CD4-positive, alpha-beta T cell treated with Interleukin-1 beta for 1 hour (primary cell): ENCODE measurements around the gene GPX3.

Experiments
- DNase-seq, 2 donors: peaks; one replicate each; pipeline ENCODE4 v3.0.0-alpha.2; 2020 to 2022

GPX3 gene

DNA sequence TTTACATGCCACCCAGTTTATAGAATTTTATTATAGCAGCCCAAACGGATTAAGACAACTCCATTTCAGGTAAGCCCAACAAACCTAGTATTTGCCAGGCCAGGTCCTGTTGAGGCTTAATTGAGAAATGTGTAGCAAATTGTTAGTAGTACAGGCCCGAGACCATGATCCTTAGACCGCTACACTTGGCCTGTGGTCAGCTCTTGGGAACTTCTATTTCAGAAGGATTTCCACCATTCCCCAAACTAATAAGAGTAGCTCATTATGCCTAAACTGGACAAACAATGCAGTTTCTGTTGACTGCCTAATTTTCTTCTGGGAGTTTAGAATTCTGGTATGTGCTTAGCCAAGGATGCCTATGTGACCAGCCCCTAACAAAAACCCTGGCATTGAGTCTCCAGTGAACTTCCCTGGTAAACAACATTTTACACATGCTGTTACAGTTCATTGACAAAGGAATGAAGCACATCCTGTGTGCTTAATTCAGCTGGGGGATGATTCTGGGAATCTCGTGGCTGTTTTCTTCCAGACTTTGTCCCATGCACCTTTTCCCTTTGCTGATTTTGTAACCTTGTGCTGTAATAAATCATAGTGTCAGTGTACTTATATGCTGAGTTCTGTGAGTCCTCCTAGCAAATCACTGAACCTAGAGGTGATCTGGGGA is 5.6 kb upstream of the GPX3 start:
- DNase-seq, result no peak

DNA sequence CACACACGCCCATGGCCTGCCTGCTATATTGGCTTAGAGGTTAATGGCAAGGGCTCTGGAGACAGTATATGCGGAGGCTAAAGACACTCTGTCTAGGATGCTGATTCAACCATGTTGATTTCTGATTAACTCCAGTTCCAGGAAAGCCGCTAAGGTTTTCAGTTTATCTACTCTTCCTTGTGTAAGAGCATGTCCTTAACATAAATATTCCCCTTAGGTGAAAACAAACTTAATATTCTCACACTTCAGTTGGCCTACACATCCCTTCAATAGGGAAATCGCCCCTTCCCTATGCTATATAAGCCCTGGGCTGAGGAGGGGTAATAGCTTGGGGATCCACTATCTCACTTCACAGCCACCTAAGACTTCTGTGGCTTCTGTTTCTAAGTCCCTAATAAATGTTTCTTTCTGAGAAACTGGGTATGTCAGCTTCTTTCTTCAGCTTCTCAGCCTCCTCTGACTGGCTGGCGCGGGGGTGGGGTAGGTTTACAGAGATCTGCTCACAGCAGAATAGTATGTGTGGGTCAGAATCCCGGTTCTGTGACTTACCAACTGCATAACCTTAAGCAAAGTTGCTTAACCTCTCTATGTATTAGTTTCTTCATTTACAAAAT is 4.3 kb upstream of the GPX3 start:
- DNase-seq, result no peak

DNA sequence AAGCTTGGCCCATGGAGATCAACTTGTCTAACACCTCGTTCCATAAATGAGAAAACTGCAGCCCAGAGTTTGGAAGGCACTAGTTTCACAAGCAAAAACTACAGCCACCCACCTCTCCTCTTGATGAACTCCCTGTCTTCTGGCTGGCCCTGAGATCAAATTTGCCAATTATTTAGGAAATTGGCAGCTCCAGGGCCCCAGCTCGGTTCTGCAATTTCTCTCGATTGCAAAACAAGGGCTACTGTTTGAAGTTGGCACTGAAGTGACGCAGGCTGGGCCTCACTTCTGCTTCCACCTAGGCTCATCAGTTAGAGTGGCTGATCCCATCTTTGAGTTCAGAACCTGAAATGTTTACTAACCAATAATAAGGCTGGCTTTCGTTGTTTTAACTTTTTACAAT is 3.7 kb upstream of the GPX3 start:
- DNase-seq, result peak; percentile 14 to 55

DNA sequence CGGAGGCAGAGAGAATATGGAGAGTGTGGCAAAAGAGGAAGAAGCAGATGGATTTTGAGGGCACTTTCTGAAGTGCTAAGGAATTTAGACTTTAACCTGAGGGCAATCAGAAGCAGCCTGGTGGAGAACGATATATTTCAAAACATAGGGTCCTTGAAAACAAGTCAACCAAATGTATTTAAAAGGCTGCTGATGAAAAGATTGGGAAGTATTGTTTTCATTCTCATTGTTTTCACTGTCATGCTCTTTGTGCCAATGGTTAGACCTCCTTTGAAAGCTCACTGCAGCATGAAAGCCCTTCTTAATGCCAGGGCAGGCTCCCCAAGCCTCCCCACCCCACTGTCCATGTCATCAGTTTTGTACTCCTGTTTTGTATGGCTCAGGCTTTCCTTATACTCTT is 2.5 kb upstream of the GPX3 start:
- no peak for DNase-seq

DNA sequence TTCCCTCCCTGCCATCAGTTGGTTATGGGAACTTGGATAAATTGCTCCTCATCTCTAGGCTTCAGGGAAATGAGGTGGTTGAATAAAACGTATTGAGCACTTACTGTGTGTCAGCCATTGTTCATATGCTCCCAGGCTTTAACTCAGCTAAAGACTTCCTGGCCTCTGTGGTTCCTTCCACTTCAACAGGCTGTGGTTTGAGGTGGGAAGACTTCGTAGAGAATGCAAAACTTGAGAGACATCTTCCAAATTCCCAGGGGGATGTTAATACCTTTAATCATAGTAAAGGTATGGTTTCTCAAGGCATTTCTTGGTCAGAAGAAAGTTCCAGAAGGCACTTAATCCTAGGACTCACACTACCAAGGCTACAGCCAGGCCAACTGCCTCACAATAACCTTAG is 1.5 kb upstream of the GPX3 start:
- no peak for DNase-seq

DNA sequence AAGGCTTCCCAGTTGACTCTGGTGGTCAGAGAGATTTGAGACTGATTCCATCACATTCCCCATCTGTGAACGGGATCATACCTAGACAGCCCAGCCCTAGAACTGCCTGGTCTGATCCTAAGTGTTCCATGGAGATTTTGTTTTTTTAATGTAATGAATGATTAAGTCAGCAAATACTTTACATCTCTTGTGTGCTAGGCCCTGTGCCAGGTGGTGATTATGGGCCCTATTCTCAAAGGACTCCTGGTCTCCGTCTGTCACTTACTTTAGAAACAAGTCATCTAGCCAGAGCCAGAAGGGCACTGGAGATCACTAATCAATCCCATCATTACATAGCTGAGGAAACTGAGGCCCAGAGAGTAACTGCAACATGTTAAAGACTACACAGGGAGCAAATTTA is 1.1 kb upstream of the GPX3 start:
- DNase-seq, result no peak

DNA sequence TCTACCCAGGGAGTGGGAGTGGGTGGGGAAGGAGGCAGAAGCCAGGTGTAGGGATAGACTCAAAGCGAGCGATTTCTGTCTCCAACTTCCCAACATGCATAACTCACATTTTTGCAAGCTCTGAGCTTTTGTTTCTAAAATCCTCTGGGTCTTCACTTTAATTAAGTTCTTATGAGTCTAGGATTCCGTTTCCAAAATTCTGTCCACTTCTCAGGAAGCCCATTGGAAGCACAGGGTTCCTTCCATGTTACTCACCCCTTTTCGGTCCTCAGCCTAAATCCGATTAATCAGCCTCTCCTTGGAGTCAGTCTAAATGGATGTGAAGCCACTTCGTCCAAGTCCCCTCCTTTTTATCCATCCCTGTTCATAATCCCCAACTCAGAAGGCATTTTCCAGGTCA is 1.4 kb downstream of the GPX3 start:
- no peak for DNase-seq

DNA sequence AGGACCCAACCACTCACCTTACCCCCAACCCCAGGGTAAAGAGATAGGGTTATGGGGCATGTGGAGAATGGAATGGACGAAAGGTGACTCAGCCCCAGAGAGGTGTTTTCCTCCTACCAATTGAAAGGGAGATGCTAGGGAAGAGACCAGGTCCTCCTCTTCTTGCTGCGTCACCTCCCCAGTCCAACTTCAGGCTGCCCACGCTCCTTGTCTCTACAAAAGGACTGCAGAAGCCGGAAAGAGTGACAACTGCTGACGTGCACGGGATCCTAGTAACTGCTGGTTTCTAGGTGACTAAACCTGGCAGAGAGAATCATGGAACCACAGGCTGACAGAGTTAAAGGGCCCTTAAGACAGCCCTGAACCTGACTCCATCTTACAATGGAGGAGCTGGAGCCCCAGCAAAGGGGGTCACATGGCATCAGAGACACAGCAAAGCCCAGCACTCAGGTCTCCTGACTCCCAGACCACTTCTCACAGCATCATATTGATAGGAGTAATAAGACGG is 2.2 kb downstream of the GPX3 start:
- DNase-seq, result no peak

DNA sequence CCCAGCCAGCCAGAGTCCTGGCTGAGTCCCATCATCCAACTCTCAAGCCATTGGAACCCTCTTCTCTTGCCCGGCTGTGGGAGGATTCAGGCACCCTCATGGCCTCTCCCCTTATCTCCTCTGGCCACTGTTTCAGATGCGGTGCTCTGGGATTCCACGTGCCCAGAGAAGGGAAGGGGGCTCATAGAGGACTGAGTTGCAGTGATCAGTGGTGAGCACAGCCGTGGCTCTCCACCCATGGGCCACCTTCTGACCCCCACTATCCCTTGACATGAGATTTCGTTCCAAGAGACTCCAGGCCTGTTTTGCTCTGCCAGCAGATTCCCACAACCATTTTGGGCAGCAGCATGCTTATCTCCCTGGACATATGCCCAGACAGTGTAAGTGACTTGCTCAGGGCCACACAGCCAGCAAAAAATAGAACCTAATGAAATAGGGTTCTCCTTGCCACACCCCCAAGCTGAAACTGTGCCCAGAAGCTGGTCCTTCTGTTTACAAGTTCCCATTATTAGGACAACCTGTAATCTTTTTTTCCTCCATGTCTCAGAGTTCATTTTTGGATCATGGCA is 2.7 kb downstream of the GPX3 start:
- no peak for DNase-seq

DNA sequence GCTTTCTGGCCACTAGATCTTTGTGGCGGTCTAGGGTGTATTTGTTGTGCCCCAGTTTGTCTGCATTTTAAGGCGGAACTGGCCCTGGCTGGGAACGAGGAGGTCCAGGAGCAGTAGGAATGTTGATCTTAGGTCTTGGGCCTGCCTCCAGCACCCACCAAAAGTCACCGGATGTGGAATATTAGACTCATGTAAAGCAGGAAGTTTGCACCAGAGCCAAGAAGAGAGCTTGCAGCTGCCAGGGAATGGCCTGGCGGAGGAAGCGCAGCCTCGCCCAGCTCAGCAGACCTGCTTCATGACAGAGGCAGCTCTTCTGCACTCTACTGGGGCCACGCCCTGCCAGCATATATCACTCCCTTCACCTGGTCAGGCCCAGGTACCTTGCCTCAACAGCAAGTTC is 3.3 kb downstream of the GPX3 start:
- no peak for DNase-seq

DNA sequence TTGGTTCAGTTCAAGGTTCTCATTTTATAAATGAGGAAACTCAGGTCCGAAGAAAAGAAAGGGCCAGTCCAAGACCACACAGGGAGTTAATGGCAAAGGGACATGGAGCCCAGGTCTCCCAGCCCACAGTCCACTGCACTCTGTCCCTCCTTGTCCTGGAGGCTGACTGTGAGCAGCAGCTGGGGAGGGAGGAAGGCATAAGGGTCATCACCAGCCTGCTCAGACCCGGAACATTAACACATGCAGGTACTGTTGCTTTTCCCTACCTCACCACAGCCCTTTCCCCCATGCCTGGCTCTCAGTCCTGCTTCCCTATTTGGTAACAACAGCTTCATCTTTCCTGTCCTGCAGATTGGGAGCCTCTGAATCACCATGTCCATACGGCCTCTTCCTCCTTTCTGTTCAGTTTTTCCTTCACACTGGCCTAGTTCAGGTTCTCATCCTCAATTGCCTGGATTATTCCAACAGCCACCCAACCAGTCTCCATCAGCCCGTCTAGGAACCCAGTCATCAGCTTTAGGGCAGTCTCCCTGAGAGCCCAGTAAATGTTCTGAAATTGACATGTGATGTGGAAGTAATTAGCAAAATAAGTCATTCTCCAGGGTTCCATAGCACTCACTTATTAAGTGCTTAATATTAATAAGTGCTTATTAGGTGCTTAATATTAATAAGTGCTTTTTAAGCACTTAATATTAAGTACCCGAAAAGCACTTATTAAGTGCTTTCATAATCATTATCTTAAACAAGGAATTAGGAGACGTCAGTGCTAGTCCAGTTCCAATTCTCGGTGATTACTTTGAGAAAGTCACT is 4.3 kb downstream of the GPX3 start:
- DNase-seq, result no peak

DNA sequence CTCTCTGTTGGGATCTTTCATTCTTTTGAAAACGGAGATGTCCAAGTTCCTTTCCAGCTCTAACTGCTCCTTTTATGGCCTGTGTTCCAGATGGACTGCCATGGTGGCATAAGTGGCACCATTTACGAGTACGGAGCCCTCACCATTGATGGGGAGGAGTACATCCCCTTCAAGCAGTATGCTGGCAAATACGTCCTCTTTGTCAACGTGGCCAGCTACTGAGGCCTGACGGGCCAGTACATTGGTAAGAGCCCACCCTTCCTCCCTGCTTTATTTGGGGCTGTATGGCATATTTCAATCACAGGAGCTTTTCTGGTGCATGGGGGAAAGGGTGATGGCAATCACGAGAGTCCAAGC is 4.8 kb downstream of the GPX3 start:
- DNase-seq, result no peak

DNA sequence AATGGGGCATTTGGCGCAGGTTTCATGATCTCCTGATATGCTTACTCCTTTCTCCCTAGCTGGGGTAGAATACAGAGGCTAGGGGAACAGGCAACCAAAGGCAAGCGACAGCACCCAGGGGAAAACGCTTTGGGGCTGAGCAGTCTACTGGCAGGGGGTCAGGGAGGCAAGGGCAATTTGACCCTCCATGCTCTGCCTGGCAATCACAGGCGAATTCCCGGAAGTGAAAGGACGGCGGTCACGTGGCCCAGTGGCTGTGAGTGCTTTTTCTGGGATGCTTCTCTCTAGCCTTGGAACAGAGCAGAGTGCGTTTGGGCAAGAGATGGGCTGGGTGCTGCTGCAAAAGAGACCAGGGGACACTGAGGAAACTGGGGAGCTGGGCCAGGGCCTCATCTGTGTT is 5.7 kb downstream of the GPX3 start:
- DNase-seq, result no peak

DNA sequence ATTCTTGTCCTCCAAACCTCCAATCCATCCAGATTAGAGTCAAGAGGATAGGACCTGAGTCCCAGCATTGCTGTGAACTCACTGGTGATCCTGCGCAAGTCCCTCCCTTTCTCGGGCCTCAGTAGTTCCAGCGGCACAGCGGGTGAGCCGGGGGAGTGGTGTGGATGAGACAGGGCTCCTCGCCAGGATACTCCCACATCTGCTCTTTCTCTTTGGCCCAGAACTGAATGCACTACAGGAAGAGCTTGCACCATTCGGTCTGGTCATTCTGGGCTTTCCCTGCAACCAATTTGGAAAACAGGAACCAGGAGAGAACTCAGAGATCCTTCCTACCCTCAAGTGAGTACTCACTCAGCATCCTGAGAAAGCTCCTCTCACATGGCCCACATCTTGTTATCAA is 6.3 kb downstream of the GPX3 start:
- no peak for DNase-seq

DNA sequence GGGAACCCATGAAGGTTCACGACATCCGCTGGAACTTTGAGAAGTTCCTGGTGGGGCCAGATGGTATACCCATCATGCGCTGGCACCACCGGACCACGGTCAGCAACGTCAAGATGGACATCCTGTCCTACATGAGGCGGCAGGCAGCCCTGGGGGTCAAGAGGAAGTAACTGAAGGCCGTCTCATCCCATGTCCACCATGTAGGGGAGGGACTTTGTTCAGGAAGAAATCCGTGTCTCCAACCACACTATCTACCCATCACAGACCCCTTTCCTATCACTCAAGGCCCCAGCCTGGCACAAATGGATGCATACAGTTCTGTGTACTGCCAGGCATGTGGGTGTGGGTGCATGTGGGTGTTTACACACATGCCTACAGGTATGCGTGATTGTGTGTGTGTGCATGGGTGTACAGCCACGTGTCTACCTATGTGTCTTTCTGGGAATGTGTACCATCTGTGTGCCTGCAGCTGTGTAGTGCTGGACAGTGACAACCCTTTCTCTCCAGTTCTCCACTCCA is 7.6 kb downstream of the GPX3 start:
- no peak for DNase-seq

DNA sequence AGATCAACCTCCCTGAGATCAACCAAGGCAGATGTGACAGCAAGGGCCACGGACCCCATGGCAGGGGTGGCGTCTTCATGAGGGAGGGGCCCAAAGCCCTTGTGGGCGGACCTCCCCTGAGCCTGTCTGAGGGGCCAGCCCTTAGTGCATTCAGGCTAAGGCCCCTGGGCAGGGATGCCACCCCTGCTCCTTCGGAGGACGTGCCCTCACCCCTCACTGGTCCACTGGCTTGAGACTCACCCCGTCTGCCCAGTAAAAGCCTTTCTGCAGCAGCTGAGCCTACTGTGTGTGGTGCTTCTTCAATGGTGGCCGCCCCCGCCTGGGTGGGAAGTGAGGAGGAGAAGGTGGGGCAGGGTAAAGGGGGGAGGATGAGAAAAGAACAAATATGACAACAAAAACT is 8.3 kb downstream of the GPX3 start:
- DNase-seq, result no peak

DNA sequence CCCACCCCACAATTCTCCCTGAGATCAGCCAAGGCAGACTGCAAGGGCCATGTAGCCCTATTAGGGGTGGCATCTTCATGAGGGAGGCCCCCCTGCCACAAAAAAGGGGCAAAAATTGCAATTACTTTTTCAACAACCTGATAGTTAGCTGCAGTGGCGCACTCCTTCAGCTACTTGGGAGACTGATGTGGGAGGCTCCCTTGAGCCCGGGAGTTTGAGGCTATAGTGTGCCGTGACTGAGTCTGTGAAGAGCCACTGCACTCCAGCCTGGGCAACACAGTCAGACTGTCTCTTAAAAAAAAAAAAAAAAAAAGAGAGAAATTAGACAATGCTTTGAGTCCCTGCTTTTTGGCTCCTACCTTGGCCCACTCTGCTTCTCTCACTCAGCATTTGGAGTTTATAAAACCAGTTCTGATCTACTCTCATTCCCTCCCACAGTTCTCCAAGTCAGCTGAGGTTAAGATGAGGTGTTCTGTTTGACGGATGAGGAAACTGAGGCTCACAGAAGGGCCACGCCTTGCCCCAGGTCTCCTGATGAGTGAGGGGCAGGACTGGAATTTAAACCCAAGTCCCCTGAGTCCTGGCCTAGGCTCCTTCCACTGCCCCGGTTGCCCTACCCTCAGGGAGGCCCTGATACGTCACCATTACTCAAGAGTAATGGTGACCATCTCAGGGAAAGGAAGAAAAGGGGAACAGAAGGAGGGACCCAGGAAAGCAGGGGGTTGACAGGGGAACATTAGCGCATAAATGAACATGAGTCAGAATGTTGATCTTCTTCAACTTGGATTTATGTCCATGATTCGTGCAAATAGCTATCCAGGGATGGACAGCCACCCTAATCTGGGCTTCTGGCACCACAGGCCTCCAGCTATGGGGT is 9.0 kb downstream of the GPX3 start:
- DNase-seq, result no peak

DNA sequence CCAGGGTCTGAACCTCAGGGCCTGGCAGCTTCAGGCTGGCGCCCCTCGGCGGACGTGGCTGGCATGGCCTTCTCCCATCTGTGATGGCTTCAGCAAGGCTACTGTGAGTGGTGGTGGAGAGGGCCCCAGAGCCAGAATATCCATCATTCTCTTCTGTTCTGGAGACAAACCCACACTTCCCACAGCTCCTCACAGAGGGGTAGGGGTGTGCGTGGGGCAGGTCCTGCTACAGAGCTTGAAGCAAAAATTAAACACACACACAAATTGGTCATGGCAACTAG is 9.6 kb downstream of the GPX3 start:
- no peak for DNase-seq

DNA sequence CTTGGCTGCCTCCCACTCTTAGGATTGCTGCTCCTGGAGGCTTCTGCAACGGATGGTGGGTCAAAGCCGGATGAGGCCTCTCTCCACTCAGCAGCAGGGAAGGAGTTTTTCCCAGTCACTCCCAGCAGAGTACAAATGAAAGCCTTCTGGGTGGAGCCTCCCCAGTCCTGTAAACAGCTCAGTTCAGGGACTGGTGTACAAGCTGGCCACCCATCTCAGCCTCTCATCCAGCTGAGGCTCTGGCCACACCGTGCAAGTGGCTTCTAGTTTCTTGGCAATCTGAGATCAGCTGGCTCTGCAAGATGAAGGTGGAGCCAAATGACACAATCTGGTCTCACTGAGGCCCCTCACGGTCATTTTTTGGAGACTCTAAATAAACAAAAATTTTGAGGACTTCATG is 10.0 kb downstream of the GPX3 start:
- DNase-seq, result no peak

DNA sequence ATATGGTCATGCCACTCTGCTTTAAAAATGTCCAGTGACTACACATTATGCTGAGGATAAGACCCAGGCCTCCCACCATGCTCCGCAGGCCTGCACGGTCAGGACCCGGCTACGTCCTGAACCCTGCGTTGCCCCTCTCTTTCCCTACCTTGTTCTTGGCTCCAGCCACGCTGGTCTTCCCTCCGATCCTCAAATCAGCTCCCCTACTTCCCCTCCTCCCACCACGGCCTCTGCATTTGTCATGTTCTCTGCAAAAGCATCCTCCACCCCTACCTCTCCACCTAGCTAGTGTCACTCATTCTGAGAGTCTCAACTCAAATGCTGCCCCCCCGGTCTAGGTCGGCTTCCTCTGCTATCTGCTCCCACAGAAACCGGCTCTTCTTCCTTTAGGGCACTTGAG is 11.2 kb downstream of the GPX3 start:
- DNase-seq, result no peak

DNA sequence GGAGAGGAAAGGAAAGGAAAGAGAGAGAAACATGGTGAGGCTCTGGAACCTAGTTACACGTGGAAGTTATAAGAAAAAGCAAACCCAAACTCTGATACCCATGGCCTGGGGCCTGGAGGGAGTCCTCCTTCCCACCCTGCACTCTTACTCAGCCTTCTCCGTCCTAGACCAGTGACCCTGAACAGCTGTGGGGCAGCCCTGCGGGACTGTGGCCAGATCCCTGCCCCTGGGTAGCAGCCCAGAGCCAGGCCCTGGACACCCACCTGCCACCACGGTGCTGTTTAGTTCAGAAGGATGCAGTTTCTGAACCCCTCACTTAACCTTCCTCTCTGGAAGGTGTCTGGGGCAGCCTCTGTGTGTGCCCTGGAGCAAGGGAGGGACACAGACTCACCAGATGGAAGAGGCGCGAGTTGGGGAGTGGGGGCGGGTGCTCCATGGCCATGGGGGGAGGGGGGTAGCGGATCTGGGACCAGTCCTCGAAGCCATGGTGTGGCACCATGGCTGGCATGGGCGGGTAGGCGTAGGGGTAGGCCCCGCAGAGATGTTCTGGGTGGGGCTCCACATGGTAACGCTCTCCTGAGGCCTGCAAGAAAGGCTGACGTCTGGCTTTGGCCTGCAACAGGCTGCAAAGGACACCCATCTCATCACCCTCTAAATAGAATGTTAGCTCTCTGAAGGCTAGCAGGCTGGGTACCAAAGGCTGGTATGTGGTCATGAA is 13.0 kb downstream of the GPX3 start:
- no peak for DNase-seq
